ENCODE measurements around the gene LBR. TPM values are rescaled to one million over a fixed set of nuclear protein-coding genes. Genes with fewer than 3 reads are reported as not detected.
A peak's percentile ranks its signal among the peaks of the same experiment; 100 is the strongest.

LBR gene
- total RNA-seq, 1 experiment from 2014 or later, result 149 TPM

DNA sequence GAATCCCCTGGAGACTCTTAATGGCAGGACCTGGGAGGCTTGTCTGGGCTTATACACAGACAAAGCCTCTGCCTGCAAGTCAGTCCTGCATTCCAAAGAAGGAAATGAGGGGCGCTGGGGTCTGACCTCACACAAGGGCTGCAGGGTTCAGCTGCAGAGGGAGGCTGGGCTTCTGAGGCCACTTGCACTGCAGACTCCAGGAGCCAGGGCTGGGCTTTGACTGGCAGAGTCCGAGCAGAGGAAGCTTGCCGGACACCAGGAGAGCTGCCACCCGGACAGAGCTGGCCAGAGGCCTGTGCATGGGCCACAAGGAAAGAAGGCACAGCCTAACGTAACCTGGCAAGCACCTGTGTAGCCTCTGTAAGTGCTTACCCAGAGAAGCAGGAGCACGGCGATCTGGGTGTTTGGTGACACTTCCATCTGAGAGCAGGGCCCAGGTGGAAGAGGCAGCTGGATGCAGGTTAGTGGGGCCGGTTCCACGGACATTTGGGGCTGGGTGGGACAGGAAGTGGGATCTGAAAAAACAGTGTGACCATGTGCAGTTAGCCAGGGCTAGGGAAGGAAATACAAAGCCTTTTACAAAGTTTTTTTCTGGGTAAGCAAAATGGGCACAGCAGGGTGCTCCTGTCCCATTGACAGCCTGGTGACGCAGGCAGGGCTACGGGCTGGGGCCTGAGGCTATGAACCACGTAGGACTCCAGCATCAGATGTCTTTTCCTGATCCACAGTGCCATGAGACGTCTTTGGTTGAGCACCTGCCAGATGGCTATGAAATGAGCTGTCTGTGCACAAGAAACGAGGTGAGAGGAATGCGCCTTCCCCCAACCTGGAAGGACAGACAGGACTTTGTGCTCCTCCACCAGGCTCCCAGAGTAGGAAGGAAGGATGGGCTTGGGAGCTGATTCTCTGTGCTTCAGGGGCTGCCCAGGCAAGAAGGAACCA lies 37.3 kb upstream of the LBR start:
- Mint-ChIP-seq H3K27me3 (ENCODE audit: insufficient read depth, unreplicated experiment) (no peaks in the 10 kb centered on the region), H3K36me3 (ENCODE audit: insufficient read depth, unreplicated experiment) (no peaks in the 10 kb centered on the region), H3K4me1 (ENCODE audit: low read depth, unreplicated experiment) (peaks cover 10% of the 10 kb centered on the region), H3K9me3 (ENCODE audit: unreplicated experiment) (no peaks in the 10 kb centered on the region), H3K27ac (ENCODE audit: unreplicated experiment) (no peak overlapping the region), H3K4me3 (ENCODE audit: unreplicated experiment) (no peak overlapping the region)
- BruUV-seq (replicated peaks), result no TSS peak
- TF ChIP-seq CTCF (IDR thresholded peaks at IDR 0.05; ENCODE audit: insufficient read depth in 1 of 2, low read depth in 1 of 2, low read length in 1 of 2, severe bottlenecking in 1 of 2, unreplicated experiment in 1 of 2), result no peak
- Histone ChIP-seq H3K36me3 (ENCODE audit: control insufficient read depth, insufficient read depth, low read length) (no peaks in the 10 kb centered on the region), H3K9me3 (no peaks in the 10 kb centered on the region), H3K4me1 (0 out of 2 replicates have a peak, but pooled peaks cover 9% of the 10 kb centered on the region), H3K27me3 (replicated peaks; ENCODE audit: control insufficient read depth, insufficient read depth, low read length) (no peaks in the 10 kb centered on the region), H3K4me3 (ENCODE audit: low read depth, low read length) (no peak overlapping the region)
- no peak for DNase-seq
- intact Hi-C loops (cut with micrococcal nuclease; ENCODE audit: unreplicated experiment), result no loop called here
- POLR2A ChIA-PET, result no interaction called here
- CTCF ChIA-PET, result interaction anchor here (1.1 kb wide), 1 partner anchor 47 kb away, joined by 3 read pairs; no protein-coding TSS in a partner anchor

- intact Hi-C loops (cut with micrococcal nuclease; ENCODE audit: unreplicated experiment), result no loop called here
- H3K4me3 ChIP-seq (ENCODE audit: low read depth, low read length), result no peak overlapping the region
- no peaks in the 10 kb centered on the region for H3K9me3 ChIP-seq
- no TSS peak for BruUV-seq (replicated peaks)
- H3K27me3 ChIP-seq (replicated peaks; ENCODE audit: control insufficient read depth, insufficient read depth, low read length), result no peaks in the 10 kb centered on the region
- Mint-ChIP-seq H3K36me3 (ENCODE audit: insufficient read depth, unreplicated experiment) (no peaks in the 10 kb centered on the region), H3K9me3 (ENCODE audit: unreplicated experiment) (no peaks in the 10 kb centered on the region), H3K4me1 (ENCODE audit: low read depth, unreplicated experiment) (peaks cover 10% of the 10 kb centered on the region), H3K27me3 (ENCODE audit: insufficient read depth, unreplicated experiment) (no peaks in the 10 kb centered on the region), H3K4me3 (ENCODE audit: unreplicated experiment) (no peak overlapping the region), H3K27ac (ENCODE audit: unreplicated experiment) (peak overlapping the region; percentile 8)
- 0 out of 2 replicates have a peak, but pooled peaks cover 9% of the 10 kb centered on the region for H3K4me1 ChIP-seq
- TF ChIP-seq CTCF (IDR thresholded peaks at IDR 0.05; ENCODE audit: insufficient read depth in 1 of 2, low read depth in 1 of 2, low read length in 1 of 2, severe bottlenecking in 1 of 2, unreplicated experiment in 1 of 2), result no peak
- ChIA-PET CTCF (no interaction called here), POLR2A (no interaction called here)
- no peak for DNase-seq
- H3K36me3 ChIP-seq (ENCODE audit: control insufficient read depth, insufficient read depth, low read length), result no peaks in the 10 kb centered on the region
Observed at GRCh38 chr1:225462714-225463574, 35.1 kb upstream of the LBR start.

GRCh38 chr1:225462429-225462713 lies 34.5 kb upstream of the LBR start:
- no peaks in the 10 kb centered on the region for H3K9me3 Mint-ChIP-seq (ENCODE audit: unreplicated experiment)
- H3K4me1 Mint-ChIP-seq (ENCODE audit: low read depth, unreplicated experiment), result peaks cover 10% of the 10 kb centered on the region
- Histone ChIP-seq H3K4me3 (ENCODE audit: low read depth, low read length) (no peak overlapping the region), H3K9me3 (no peaks in the 10 kb centered on the region), H3K36me3 (ENCODE audit: control insufficient read depth, insufficient read depth, low read length) (no peaks in the 10 kb centered on the region), H3K27me3 (replicated peaks; ENCODE audit: control insufficient read depth, insufficient read depth, low read length) (no peaks in the 10 kb centered on the region), H3K4me1 (0 out of 2 replicates have a peak, but pooled peaks cover 9% of the 10 kb centered on the region)
- no peaks in the 10 kb centered on the region for H3K36me3 Mint-ChIP-seq (ENCODE audit: insufficient read depth, unreplicated experiment)
- no peak for TF ChIP-seq CTCF (IDR thresholded peaks at IDR 0.05; ENCODE audit: insufficient read depth in 1 of 2, low read depth in 1 of 2, low read length in 1 of 2, severe bottlenecking in 1 of 2, unreplicated experiment in 1 of 2)
- ChIA-PET CTCF (no interaction called here), POLR2A (no interaction called here)
- no TSS peak for BruUV-seq (replicated peaks)
- no peak overlapping the region for H3K27ac Mint-ChIP-seq (ENCODE audit: unreplicated experiment)
- H3K4me3 Mint-ChIP-seq (ENCODE audit: unreplicated experiment), result no peak overlapping the region
- no peaks in the 10 kb centered on the region for H3K27me3 Mint-ChIP-seq (ENCODE audit: insufficient read depth, unreplicated experiment)
- intact Hi-C loops (cut with micrococcal nuclease; ENCODE audit: unreplicated experiment), result no loop called here
- no peak for DNase-seq

Data from Caco-2 (cell line).